NCI-H1105 treated with DMSO at 0.1 percent for 48 hours (cell line): Measurements from ENCODE around the gene PIK3CB.
"Not testable (repeated sequence)": the region's sequence is repeated elsewhere in the genome, so short reads cannot be mapped to it uniquely, and the experiment has no call there.

ENCODE experiments used
- DNase-seq: peaks from one replicate; lab custom pipeline; 2025; lab: John Stamatoyannopoulos, UW

The PIK3CB gene

DNA sequence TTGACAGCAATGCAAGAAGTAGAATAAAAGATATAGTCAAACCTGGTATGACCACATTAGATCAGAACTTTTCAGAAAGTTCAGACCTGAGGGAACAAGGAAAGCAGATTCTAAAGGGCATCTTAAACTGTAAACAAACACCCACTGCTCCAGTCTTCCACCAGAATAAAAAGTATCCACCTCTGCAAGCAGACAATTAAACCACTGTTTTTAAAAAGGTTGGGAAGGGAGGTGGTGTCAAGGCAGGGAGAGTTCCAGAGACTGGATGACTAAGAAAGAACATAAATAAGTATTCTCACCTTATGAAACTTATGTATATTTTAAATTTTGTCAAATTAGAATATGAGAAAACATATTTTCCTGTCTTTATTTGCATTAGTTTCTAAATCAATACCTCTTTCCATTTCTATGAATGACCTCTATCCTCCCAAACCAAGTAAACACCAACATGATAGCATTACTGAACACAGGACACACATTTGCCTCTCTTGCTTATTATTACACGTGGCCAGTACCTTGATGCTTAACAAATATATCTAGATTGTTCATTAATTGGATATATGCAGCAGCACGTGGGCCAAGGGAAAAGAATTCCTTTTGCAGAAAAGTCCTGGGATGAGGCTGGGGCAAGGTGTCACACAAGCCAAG is 31.6 kb downstream of the PIK3CB start:
- DNase-seq = no peak

DNA sequence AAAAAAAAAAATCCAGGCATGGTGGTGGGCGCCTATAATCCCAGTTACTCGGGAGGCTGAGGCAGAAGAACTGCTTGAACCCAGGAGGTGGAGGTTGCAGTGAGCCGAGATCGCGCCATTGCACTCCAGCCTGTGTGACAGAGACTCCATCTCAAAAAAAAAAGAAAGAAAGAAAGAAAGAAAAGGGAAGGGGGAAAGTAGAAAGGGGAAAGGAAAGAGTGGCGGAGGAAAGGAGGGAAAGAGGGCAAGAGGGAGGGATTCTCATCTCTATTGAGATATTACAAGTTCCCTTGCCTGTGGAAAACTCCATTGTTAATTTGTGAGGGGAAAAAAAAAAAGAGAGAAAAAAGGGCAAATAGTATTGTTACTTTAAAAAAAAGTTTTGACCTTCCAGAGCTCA is 32.5 kb downstream of the PIK3CB start:
- not testable (repeated sequence) for DNase-seq

DNA sequence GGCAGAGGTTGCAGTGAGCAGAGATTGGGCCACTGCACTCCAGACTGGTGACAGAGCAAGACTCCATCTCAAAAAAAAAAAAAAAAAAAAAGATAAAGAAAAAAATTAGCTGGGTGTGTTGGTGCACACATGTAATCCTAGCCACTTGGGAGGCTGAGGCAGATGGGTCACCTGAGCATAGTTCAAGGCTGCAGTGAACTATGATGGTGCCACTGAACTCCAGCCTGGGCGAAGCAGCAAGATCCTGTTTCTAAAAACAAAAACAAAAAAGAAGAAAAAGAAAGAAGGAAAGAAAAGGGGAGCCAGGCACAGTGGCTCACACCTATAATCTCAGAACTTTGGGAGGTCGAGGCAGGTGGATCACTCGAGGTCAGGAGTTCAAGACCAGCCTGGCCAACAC is 32.9 kb downstream of the PIK3CB start:
- DNase-seq = no peak

DNA sequence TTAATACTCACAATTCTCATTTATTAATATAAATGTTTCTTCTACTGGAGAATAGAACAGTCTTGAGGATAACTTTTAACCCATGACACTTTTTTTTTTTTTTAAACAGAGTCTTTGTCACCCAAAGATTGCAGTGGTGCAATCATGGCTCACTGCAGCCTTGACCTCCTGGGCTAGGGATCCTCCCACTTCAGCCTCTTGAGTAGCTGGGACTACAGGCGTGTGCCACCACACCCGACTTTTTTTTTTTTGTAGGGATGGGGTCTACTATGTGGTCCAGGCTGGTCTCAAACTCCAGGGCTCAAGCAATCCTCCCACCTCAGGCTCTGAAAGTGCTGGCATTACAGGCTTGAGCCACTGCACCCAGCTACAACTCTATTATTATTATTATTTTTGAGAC is 34.5 kb downstream of the PIK3CB start:
- no peak for DNase-seq

DNA sequence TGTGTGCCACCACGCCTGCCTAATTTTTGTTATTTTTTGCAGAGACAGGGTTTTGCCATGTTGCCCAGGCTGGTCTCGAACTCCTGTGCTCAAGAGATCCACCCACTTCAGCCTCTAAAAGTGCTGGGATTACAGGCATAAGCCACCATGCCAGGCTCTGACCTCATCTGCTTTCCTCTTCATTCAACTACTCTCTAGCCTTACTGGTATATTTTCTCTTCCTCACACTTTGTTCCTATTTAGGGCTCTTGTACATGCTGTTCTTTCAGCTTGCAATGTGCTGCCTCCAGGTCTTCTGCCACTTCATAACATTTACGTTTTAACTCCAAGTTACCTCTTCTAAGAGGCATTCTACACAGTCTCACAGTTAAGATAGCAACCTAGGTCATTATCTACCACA is 34.9 kb downstream of the PIK3CB start:
- DNase-seq = no peak

DNA sequence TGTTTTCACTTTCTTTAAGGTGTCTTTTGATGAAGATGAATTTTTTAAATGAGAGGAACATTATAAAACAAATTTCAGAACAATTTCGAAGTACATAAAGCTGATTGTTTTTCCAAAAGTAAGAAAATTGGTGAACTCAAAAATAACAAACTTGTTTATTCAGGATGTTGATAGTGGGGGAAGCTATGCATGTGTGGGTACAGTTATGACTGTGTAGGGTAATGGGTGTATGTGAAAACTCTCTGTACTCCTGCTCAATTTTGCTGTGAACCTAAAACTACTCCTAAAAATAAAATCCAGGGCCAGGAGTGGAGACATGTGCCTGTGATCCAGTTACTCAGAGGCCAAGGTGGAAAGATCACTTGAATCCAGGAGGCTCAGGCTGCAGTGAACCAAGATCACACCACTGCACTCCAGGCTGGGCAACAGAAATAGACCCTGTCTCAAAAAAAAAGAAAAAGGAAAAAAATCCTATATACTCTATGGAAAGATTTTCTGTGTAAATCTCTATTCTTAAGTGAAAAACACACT is 37.2 kb downstream of the PIK3CB start:
- no peak for DNase-seq

DNA sequence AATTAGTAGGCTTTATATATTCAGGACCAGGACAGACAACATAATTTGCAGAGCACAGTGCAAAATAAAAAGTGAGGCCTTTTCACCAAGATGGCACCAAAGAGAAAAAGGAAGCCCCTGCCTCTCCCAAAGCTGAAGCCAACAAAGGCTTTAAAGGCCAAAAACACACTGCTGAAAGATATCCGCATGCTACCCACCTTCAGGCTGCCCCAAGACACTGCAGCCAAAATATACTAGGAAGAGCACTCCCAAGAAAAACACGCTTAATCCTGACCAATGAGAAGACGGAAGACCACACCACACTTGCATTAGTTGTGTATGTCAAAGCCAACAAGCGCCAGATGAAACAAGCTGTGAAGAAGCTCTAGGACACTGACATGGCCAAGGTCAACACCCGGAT is 38.0 kb downstream of the PIK3CB start:
- no peak for DNase-seq

DNA sequence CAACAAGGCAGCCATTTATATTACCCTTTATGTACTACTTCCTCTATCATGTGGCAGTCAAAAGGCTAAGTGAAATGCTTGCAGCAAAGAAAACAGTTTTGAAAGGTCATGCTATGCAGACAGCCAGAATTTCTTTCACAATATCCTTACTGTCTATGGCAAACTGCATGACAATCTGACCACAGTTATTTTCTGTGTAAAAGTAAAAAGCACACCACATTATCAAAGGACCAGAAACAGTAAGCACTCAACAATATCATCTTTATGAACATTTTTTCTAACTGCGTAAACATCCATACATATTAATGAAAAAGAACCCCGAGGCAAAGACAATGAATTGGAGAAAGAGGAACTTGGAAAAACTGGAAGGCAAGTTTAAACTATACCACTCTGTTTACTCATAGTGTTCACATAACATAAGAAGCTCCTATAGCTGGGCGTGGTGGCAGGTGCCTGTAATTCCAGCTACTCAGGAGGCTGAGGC is 47.9 kb downstream of the PIK3CB start:
- no peak for DNase-seq

DNA sequence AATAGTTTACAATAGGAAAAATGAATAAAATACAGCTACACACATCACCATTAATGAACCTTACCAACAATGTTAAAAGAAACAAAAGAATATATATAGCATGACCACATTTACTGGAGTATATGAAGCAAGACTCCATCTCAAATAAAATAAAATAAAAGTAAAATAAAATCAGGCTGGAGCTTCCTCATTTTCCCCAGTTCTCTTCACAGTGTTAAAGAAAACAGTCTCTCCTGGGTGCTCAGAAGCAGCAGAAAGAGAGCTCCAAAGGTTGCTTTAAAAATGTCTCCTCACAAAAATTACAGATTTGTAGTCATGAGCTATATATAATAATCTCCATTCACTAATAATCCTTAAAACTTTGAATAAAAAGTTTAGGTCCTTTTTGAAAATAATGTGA is 48.8 kb downstream of the PIK3CB start:
- DNase-seq = no peak

DNA sequence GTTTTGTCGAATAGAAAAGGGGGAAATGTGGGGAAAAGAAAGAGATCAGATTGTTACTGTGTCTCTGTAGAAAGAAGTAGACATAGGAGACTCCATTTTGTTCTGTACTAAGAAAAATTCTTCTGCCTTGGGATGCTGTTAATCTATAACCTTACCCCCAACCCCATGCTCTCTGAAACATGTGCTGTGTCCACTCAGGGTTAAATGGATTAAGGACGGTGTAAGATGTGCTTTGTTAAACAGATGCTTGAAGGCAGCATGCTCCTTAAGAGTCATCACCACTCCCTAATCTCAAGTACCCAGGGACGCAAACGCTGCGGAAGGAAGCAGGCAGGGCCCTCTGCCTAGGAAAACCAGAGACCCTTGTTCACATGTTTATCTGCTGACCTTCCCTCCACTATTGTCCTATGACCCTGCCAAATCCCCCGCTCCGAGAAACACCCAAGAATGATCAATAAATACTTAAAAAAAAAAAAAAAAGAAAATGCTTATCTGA is 49.3 kb downstream of the PIK3CB start:
- not testable (repeated sequence) for DNase-seq

DNA sequence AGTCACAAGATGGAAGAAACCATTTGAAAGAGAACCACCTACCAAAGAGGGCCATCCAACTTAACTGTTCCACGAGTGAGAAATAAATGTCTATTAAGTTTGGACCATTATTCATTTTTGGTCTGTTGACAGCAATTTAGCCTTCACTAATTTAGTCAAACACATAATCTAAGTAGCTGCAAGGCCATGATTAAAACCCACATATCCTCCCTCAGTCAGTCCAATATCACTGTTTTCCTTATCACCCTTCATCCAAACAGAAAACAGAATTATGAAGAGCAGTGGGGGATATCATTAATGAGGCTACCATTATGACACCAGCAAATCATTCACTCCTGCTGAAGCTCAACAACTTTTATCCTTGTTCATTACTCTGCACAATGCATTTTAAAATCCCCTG is 52.0 kb downstream of the PIK3CB start:
- DNase-seq = no peak

DNA sequence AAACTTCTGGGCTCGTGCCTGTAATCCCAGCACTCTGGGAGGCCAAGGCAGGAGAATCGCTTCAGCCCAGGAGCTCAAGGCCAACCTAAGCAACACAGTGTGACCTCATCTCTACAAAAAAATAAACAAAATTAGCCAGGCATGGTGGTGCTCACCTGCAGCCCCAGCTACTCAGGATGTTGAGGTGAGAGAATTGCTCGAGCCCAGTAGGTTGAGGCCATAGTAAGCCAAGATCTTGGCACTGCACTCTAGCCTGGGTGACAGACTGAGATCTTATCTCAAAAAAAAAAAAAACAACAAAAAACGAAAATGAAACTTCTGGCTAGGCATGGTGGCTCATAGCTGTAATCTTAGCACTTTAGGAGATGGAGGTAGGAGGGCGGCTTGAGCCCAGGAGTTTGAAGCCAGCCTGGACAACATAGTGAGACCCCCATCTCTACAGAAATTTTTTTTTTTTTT is 53.7 kb downstream of the PIK3CB start:
- no peak for DNase-seq

DNA sequence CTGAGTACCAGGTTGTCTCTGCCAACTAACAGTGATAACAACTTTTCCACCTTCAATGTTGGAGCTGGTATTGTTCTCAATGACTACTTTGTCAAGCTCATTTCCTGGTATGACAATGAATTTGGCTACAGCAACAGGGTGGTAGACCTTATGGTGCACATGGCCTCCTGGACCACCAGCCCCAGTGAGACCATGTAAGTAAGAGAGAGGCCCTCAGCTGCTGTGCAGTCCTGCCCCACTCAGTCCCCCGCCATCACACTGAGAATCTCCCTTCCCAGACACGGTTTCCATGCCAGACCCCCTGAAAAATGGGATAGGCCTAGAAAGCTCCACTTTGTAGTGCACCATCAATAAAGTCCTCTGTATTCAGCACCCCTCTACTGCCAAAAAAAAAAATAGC is 56.1 kb downstream of the PIK3CB start:
- no peak for DNase-seq

DNA sequence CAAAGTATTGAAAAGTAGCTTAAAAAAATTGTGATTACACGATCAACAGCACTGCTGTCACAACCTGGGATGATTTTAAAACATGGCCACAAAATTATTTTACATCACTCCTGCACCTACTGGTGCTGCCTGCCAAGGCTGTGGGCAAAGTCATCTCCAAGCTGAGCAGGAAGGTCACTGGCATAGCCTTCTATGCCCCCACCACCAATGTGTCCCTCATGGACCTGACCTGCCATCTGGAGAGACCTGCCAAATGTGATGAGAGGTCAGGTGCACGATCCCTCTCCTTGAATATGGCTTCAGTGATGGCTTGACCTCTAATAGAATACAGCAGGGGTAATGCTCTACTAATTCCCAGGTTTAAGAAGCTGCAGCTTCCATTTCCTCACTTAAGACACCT is 57.8 kb downstream of the PIK3CB start:
- DNase-seq = no peak

DNA sequence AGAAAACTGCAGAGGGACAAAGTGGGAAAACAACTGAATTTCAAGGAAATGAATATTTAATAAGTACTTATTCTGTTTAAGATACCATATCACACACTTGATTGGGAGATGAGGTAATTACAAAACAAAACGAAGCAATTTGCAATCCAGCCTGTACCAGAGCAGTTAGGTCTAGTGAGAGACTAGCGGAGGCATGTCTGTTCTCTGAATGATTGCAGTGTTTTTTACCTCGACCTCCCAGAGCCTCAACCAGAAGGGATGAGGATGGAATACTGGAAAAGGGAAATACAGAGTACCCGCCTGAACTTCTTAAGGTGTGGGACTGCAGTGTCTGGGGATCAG is 59.5 kb downstream of the PIK3CB start:
- peak; percentile 69 for DNase-seq

DNA sequence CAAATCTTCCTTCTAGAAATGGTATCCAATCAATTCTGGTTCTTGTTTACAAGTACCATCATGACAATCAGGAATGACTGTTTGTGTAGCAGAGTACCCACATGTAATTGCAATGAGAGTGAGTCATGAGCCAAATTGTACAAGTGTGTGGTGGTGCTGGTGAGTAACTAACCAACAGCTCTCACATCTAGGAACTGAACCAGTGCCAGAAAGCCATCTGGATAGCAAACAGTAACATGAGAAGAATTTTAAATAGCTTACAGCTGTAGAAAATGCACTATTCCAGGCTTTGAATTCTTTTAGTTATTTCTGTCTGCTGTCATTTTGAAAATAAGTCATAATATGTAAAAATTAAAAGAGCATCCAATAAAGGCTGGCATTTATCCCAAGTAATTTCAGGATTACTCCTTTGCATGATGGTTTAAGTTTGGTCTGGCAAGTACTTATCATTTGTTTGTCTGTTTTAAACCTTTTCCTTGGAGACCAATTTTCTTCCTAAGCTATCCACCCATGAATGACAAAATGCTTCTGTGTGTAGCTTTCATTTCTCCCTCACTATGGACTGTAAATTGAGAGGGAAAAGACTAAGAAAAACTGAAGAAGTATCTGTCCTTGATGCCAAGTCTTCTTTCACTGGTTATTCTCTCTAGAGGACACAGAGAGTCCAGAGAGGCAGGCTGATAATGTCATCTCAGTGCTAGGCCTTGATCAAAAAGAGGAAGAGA is 60.0 kb downstream of the PIK3CB start:
- peak; percentile 100 for DNase-seq

DNA sequence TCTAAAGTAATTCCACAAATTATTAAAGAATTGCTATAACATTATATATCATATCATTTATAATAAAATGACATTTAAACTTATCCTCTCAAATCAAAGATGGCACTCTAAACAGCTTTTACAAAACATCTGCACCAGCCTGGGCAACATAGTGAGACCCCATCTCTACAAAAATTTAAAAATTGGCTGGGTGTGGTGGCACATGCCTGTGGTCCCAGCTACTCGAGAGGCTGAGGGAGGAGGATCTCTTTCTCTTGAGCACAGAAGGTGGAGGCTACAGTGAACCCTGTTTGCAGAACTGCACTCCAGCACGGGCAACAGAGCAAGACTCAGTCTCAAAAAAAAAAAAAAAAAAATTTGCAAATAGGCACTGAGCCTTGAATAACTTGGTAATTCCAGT is 63.1 kb downstream of the PIK3CB start:
- DNase-seq = no peak

DNA sequence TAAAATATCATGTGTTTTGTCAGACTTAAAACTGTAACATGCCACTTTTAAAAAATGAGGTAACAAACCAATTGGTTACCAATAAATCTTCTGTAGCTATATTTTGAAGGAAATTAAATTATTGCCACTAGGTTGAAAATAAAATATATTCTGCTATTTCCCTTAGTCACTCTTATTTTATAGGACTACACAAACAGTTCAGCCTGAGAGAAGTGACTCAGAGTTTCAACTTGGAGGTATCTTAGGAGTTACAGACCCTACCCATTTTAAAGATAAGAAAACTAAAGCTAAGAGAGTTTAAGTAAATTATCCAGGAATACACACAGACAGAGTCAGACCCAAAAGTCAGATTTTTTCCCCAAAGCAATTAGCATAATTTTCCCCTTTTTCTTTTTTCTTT is 65.1 kb downstream of the PIK3CB start:
- no peak for DNase-seq

DNA sequence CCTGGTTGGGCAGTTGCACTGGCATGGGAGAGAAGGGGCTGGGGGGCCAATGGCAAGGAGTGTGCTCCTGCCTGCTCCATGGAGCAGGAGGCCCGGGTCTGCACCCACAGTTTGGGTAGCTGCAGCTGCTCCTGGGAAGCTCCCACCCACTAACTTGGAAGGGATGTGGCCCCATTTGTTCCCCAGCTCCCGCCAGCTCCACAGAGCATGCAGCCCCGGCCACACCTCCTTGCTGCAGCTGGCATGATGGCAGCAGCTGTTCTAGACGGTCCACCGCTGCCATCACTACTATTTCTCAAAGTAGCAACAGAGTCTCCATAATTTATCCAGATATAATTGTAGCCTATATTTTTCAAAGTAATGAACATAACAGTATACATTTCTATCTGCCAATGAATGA is 65.8 kb downstream of the PIK3CB start:
- DNase-seq = no peak

DNA sequence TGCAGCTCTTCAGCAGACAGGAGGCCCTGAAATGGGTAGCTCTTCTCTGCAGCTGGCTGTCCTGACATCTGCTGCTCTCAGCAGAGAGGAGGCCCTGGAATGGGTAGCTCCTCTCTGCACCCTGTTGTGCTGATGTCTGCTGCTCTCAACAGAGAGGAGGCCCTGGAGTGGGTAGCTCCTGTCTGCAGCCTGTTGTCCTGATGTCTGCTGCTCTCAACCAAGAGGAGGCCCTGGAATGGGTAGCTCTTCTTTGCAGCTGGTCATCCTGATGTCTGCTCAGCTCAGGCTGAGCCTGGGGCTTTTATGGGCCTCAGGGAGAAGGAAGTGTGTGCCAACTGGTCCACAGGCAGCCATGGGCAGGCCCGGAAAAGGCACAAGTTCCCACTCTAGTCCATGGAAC is 66.6 kb downstream of the PIK3CB start:
- no peak for DNase-seq

DNA sequence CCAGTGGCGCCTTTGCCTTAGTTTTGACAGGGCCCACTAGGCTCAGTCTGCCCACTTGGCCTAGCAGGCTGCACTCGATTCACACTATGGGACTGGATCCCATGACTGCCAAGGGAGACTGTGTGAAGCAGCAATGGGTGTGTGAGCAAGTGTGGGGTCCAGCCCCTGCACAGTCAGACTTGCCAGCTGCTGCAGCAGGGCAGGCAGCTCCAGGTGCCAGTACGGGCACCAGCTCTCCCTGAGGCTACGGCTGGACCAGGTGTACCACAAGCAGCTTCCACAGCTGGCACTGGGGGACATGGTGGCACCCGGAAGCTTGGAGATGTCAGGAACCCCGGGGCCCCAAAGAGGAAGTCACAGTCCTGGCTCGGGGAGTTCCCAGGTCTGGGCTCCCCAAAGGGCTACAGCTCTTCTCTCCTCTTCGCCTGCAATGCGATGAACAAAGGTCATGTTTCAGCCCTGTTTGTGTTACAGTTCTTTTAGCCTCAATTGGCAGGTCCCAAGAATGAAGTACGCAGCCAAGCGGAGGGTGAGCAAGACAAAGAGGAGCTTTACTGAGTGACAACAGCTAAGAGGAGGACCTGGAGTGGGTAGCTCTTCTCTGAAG is 67.1 kb downstream of the PIK3CB start:
- no peak for DNase-seq

DNA sequence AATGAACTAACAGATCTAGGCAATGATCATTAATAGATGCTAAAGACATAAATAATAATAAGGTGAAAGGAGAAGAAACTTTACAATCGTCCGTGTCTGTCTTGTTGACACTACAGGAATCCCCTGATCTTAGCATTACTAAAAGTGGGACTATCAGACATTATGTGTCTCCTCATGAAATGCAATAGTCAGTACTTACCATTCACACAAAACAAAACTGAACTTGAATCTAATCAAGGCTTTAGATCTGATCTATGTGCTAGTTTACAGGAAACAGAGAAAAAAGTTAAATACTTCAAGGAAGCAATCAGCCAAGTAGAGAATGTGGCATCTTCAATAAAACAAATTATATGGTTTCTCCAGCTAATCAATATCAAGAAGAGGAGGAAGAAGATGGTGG is 73.7 kb downstream of the PIK3CB start:
- no peak for DNase-seq

DNA sequence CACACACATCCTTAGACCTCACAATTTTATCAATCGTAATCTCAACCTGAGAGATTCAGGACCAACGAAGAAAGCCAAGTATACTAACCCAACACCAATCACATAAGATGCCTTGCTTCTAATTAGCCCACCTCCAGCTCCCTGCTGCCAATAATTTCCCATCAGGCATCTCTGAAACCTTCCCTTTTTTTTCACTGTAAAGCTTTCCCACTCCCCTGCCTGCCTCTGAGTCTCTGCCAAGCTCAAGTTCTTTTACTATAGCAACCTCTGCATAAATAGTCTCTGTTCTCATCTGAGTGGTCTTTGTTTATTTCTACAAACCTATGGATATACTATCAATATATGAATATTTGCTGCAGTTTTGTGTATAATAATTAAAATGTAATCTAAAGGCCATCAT is 86.5 kb downstream of the PIK3CB start:
- peak; percentile 27 for DNase-seq
